RWPE1 (cell line): Measurements from ENCODE around the gene LRRN2.
"Not testable (repeated sequence)": the region's sequence is repeated elsewhere in the genome, so short reads cannot be mapped to it uniquely, and the experiment has no call there.

Experiments used
- CTCF ChIA-PET: fragments of 350-600 bp; sonication (Branson Sonifier 250); formaldehyde crosslinking; extraction: SDS; loops from one replicate; lab custom pipeline; 2021; lab: Yijun Ruan, JAX
- POLR2A ChIA-PET: fragments of 400-600 bp; formaldehyde crosslinking; extraction: SDS; loops from one replicate; lab custom pipeline; 2020; ENCODE audit warnings: antibody characterized with exemption; ENCODE audit not compliant: low non-redundant PET; lab: Yijun Ruan, JAX
- DNase-seq: peaks from one replicate; pipeline ENCODE4 v3.0.0; 2012; ENCODE audit warnings: low spot score
- H3K27ac ChIP-seq: fragments of 450-650 bp; 2 replicates; pipeline ENCODE4 v1.5.1; 2017
- CTCF ChIP-seq: fragments of 450-650 bp; conservative IDR thresholded peaks from 2 replicates; pipeline ENCODE4 v1.5.1; 2017; ENCODE audit warnings: low read depth, mild to moderate bottlenecking

LRRN2 gene

GRCh38 chr1:204633665-204634064, 51.9 kb downstream of the LRRN2 start:
- ChIA-PET CTCF (no interaction called here), POLR2A (no interaction called here)
- no peak overlapping the region for H3K27ac ChIP-seq
- no peak for TF ChIP-seq CTCF
- no peak for DNase-seq

GRCh38 chr1:204630132-204630905, 55.2 kb downstream of the LRRN2 start:
- H3K27ac ChIP-seq = no peak overlapping the region
- no peak for TF ChIP-seq CTCF
- no peak for DNase-seq
- POLR2A ChIA-PET = no interaction called here
- CTCF ChIA-PET = interaction anchor here (0.6 to 1.2 kb wide), 2 partner anchors 21 to 177 kb away, joined by 3 to 4 read pairs; no protein-coding TSS in a partner anchor

- H3K27ac ChIP-seq, POLR2A ChIA-PET, DNase-seq, CTCF ChIA-PET: not testable (repeated sequence)
These were observed 56.1 kb downstream of the LRRN2 start for GRCh38 chr1:204629459-204629858.

- H3K27ac ChIP-seq = no peak overlapping the region
- TF ChIP-seq CTCF = no peak
- CTCF ChIA-PET = no interaction called here
- POLR2A ChIA-PET = no interaction called here
- no peak for DNase-seq
These were observed 56.7 kb downstream of the LRRN2 start for GRCh38 chr1:204628868-204629267.

- H3K27ac ChIP-seq = no peak overlapping the region
- ChIA-PET CTCF (no interaction called here), POLR2A (interaction anchor here (0.6 kb wide), 1 partner anchor 235 kb away, joined by 3 read pairs; no protein-coding TSS in a partner anchor)
- TF ChIP-seq CTCF = no peak
- no peak for DNase-seq
These were observed 58.1 kb downstream of the LRRN2 start for GRCh38 chr1:204627436-204627835.

- ChIA-PET POLR2A (no interaction called here), CTCF (interaction anchor here (0.6 to 0.7 kb wide), 2 partner anchors 16 to 51 kb away, joined by 4 read pairs; no protein-coding TSS in a partner anchor)
- no peak overlapping the region for H3K27ac ChIP-seq
- no peak for TF ChIP-seq CTCF
- no peak for DNase-seq
These were observed 59.2 kb downstream of the LRRN2 start for GRCh38 chr1:204626381-204626780.

GRCh38 chr1:204624631-204625216, 60.8 kb downstream of the LRRN2 start:
- CTCF ChIA-PET = interaction anchor here (1.9 to 4.2 kb wide), 2 partner anchors 11 to 182 kb away, joined by 5 to 16 read pairs; no protein-coding TSS in a partner anchor

More at GRCh38 chr1:204624631-204625216, 60.8 kb downstream of the LRRN2 start:
- POLR2A ChIA-PET = no interaction called here
- no peak for TF ChIP-seq CTCF
- DNase-seq = no peak
- no peak overlapping the region for H3K27ac ChIP-seq
